ENCODE data around the gene PTGR3. TPM values are rescaled to one million over a fixed set of nuclear protein-coding genes. Genes with fewer than 3 reads are reported as not detected.
A peak's percentile ranks its signal among the peaks of the same experiment; 100 is the strongest.

The PTGR3 gene
- total RNA-seq (10 to 100 TPM; 14.3 to 24.7 TPM), polyA plus RNA-seq (ENCODE audit: insufficient read length in 2 of 2) (10 to 100 TPM; 47.8 to 48.2 TPM)
- long read RNA-seq, donor 1, full-length matches to known transcripts: 16 of 16 reads
- long read RNA-seq, donor 1, partial matches to known transcripts: 0 of 16 reads
- long read RNA-seq, donor 1, other reads (novel, unspliced or antisense): 0 of 16 reads
- long read RNA-seq, donor 2, full-length matches to known transcripts: 5 of 5 reads
- long read RNA-seq, donor 2, partial matches to known transcripts: 0 of 5 reads
- long read RNA-seq, donor 2, other reads (novel, unspliced or antisense): 0 of 5 reads
- long read RNA-seq, donor 3, full-length matches to known transcripts: 6 of 22 reads
- long read RNA-seq, donor 3, partial matches to known transcripts: 6 of 22 reads
- long read RNA-seq, donor 3, other reads (novel, unspliced or antisense): 10 of 22 reads
- long read RNA-seq, donor 4, full-length matches to known transcripts: 9 of 9 reads
- long read RNA-seq, donor 4, partial matches to known transcripts: 0 of 9 reads
- long read RNA-seq, donor 4, other reads (novel, unspliced or antisense): 0 of 9 reads

- no peaks in the 10 kb centered on the region for H3K9me3 ChIP-seq (ENCODE audit: control insufficient read depth, insufficient read depth, low read length)
- WGBS (ENCODE audit: insufficient coverage): under 1% methylated on average over 66 of the region's 88 CpGs
Observed at GRCh38 chr18:75209129-75209950, at the start of gene PTGR3. Gene PTGR3 (minus strand): TSS chr18:75209139. CDS start chr18:75209058, 81 bp downstream.

GRCh38 chr18:75257605-75258004 lies 48.7 kb upstream of the PTGR3 start:
- no peaks in the 10 kb centered on the region for H3K36me3 ChIP-seq (ENCODE audit: control insufficient read depth, insufficient read depth, low read length)
- peak overlapping the region; percentile 55 for H3K27ac ChIP-seq (ENCODE audit: low read depth, low read length)
- 44% methylated on average over 14 of the region's 14 CpGs for WGBS (ENCODE audit: insufficient coverage)
- peaks cover 18% of the 10 kb centered on the region for H3K4me1 ChIP-seq (ENCODE audit: control insufficient read depth, insufficient read depth, low read length)
- H3K27me3 ChIP-seq (ENCODE audit: control insufficient read depth, insufficient read depth, low read length): no peaks in the 10 kb centered on the region
- DNase-seq (ENCODE audit: low read depth in 4 of 6, low spot score in 6 of 6): peak in 1 of 6 donors; percentile 56
- no peaks in the 10 kb centered on the region for H3K9me3 ChIP-seq (ENCODE audit: control insufficient read depth, insufficient read depth, low read length)
- H3K4me3 ChIP-seq (ENCODE audit: low read depth, low read length): no peak overlapping the region

More at GRCh38 chr18:75209129-75209950, at the start of gene PTGR3:
- peak within 1 kb of the TSS; percentile 92 for H3K4me3 ChIP-seq (ENCODE audit: low read depth, low read length)
- H3K36me3 ChIP-seq (ENCODE audit: control insufficient read depth, insufficient read depth, low read length): peaks cover 1% of the 10 kb centered on the region
- peak within 1 kb of the TSS; percentile 97 for H3K27ac ChIP-seq (ENCODE audit: low read depth, low read length)
- peaks cover under 1% of the 10 kb centered on the region for H3K27me3 ChIP-seq (ENCODE audit: control insufficient read depth, insufficient read depth, low read length)
- peak in 3 of 6 donors; percentile 50 to 93 (median 93) for DNase-seq (ENCODE audit: low read depth in 4 of 6, low spot score in 6 of 6)
- H3K4me1 ChIP-seq (ENCODE audit: control insufficient read depth, insufficient read depth, low read length): peaks cover 16% of the 10 kb centered on the region

- Histone ChIP-seq H3K27me3 (ENCODE audit: control insufficient read depth, insufficient read depth, low read length) (no peaks in the 10 kb centered on the region), H3K4me1 (ENCODE audit: control insufficient read depth, insufficient read depth, low read length) (peaks cover 18% of the 10 kb centered on the region), H3K36me3 (ENCODE audit: control insufficient read depth, insufficient read depth, low read length) (no peaks in the 10 kb centered on the region), H3K9me3 (ENCODE audit: control insufficient read depth, insufficient read depth, low read length) (no peaks in the 10 kb centered on the region), H3K27ac (ENCODE audit: low read depth, low read length) (no peak overlapping the region), H3K4me3 (ENCODE audit: low read depth, low read length) (no peak overlapping the region)
- no peak for DNase-seq (ENCODE audit: low read depth in 4 of 6, low spot score in 6 of 6)
Observed at GRCh38 chr18:75256376-75256775, 47.4 kb upstream of the PTGR3 start.

- WGBS (ENCODE audit: insufficient coverage): no CpG with 5 or more reads among the region's 3 CpGs
- Histone ChIP-seq H3K9me3 (ENCODE audit: control insufficient read depth, insufficient read depth, low read length) (no peaks in the 10 kb centered on the region), H3K27ac (ENCODE audit: low read depth, low read length) (no peak overlapping the region), H3K36me3 (ENCODE audit: control insufficient read depth, insufficient read depth, low read length) (peaks cover 4% of the 10 kb centered on the region), H3K27me3 (ENCODE audit: control insufficient read depth, insufficient read depth, low read length) (no peaks in the 10 kb centered on the region), H3K4me3 (ENCODE audit: low read depth, low read length) (no peak overlapping the region), H3K4me1 (ENCODE audit: control insufficient read depth, insufficient read depth, low read length) (peaks cover 18% of the 10 kb centered on the region)
- DNase-seq (ENCODE audit: low read depth in 4 of 6, low spot score in 6 of 6): peak in 1 of 6 donors; percentile 50
Observed at GRCh38 chr18:75255094-75255493, 46.2 kb upstream of the PTGR3 start.

- Histone ChIP-seq H3K4me3 (ENCODE audit: low read depth, low read length) (no peak overlapping the region), H3K27ac (ENCODE audit: low read depth, low read length) (peak overlapping the region; percentile 57), H3K4me1 (ENCODE audit: control insufficient read depth, insufficient read depth, low read length) (peaks cover 28% of the 10 kb centered on the region), H3K36me3 (ENCODE audit: control insufficient read depth, insufficient read depth, low read length) (peaks cover 10% of the 10 kb centered on the region), H3K9me3 (ENCODE audit: control insufficient read depth, insufficient read depth, low read length) (no peaks in the 10 kb centered on the region), H3K27me3 (ENCODE audit: control insufficient read depth, insufficient read depth, low read length) (no peaks in the 10 kb centered on the region)
- DNase-seq (ENCODE audit: low read depth in 4 of 6, low spot score in 6 of 6): no peak
- no CpG with 5 or more reads among the region's 4 CpGs for WGBS (ENCODE audit: insufficient coverage)
Observed at GRCh38 chr18:75253784-75254183, 44.8 kb upstream of the PTGR3 start.

GRCh38 chr18:75253043-75253442 lies 44.1 kb upstream of the PTGR3 start:
- no peak overlapping the region for H3K4me3 ChIP-seq (ENCODE audit: low read depth, low read length)

GRCh38 chr18:75252136-75252535 lies 43.2 kb upstream of the PTGR3 start:
- no peak for DNase-seq (ENCODE audit: low read depth in 4 of 6, low spot score in 6 of 6)
- H3K36me3 ChIP-seq (ENCODE audit: control insufficient read depth, insufficient read depth, low read length): peaks cover 10% of the 10 kb centered on the region
- WGBS (ENCODE audit: insufficient coverage): 100% methylated on average over 1 of the region's 2 CpGs
- H3K27ac ChIP-seq (ENCODE audit: low read depth, low read length): no peak overlapping the region
- H3K9me3 ChIP-seq (ENCODE audit: control insufficient read depth, insufficient read depth, low read length): no peaks in the 10 kb centered on the region
- H3K27me3 ChIP-seq (ENCODE audit: control insufficient read depth, insufficient read depth, low read length): no peaks in the 10 kb centered on the region
- peaks cover 24% of the 10 kb centered on the region for H3K4me1 ChIP-seq (ENCODE audit: control insufficient read depth, insufficient read depth, low read length)
- H3K4me3 ChIP-seq (ENCODE audit: low read depth, low read length): no peak overlapping the region

More at GRCh38 chr18:75253043-75253442, 44.1 kb upstream of the PTGR3 start:
- Histone ChIP-seq H3K27ac (ENCODE audit: low read depth, low read length) (peak overlapping the region; percentile 57), H3K4me1 (ENCODE audit: control insufficient read depth, insufficient read depth, low read length) (peaks cover 29% of the 10 kb centered on the region), H3K36me3 (ENCODE audit: control insufficient read depth, insufficient read depth, low read length) (peaks cover 10% of the 10 kb centered on the region), H3K9me3 (ENCODE audit: control insufficient read depth, insufficient read depth, low read length) (no peaks in the 10 kb centered on the region), H3K27me3 (ENCODE audit: control insufficient read depth, insufficient read depth, low read length) (no peaks in the 10 kb centered on the region)
- WGBS (ENCODE audit: insufficient coverage): no CpG with 5 or more reads among the region's 1 CpG
- DNase-seq (ENCODE audit: low read depth in 4 of 6, low spot score in 6 of 6): no peak

- H3K4me1 ChIP-seq (ENCODE audit: control insufficient read depth, insufficient read depth, low read length): peaks cover 28% of the 10 kb centered on the region
- H3K9me3 ChIP-seq (ENCODE audit: control insufficient read depth, insufficient read depth, low read length): no peaks in the 10 kb centered on the region
- no peak overlapping the region for H3K27ac ChIP-seq (ENCODE audit: low read depth, low read length)
- WGBS (ENCODE audit: insufficient coverage): no CpG with 5 or more reads among the region's 5 CpGs
- DNase-seq (ENCODE audit: low read depth in 4 of 6, low spot score in 6 of 6): no peak
- peaks cover 10% of the 10 kb centered on the region for H3K36me3 ChIP-seq (ENCODE audit: control insufficient read depth, insufficient read depth, low read length)
- H3K27me3 ChIP-seq (ENCODE audit: control insufficient read depth, insufficient read depth, low read length): no peaks in the 10 kb centered on the region
- H3K4me3 ChIP-seq (ENCODE audit: low read depth, low read length): no peak overlapping the region
Observed at GRCh38 chr18:75251466-75251865, 42.5 kb upstream of the PTGR3 start.

GRCh38 chr18:75250471-75250821 lies 41.5 kb upstream of the PTGR3 start:
- DNase-seq (ENCODE audit: low read depth in 4 of 6, low spot score in 6 of 6): no peak
- Histone ChIP-seq H3K9me3 (ENCODE audit: control insufficient read depth, insufficient read depth, low read length) (no peaks in the 10 kb centered on the region), H3K4me3 (ENCODE audit: low read depth, low read length) (no peak overlapping the region), H3K36me3 (ENCODE audit: control insufficient read depth, insufficient read depth, low read length) (peaks cover 10% of the 10 kb centered on the region), H3K27ac (ENCODE audit: low read depth, low read length) (peak overlapping the region; percentile 3), H3K27me3 (ENCODE audit: control insufficient read depth, insufficient read depth, low read length) (no peaks in the 10 kb centered on the region), H3K4me1 (ENCODE audit: control insufficient read depth, insufficient read depth, low read length) (peaks cover 35% of the 10 kb centered on the region)
- 91% methylated on average over 20 of the region's 20 CpGs for WGBS (ENCODE audit: insufficient coverage)

Data from spinal cord (tissue), 10 donors.